ENCODE measurements around the gene FLRT1.
"Not testable (repeated sequence)": the region's sequence is repeated elsewhere in the genome, so short reads cannot be mapped to it uniquely, and the experiment has no call there.

Gene FLRT1

DNA sequence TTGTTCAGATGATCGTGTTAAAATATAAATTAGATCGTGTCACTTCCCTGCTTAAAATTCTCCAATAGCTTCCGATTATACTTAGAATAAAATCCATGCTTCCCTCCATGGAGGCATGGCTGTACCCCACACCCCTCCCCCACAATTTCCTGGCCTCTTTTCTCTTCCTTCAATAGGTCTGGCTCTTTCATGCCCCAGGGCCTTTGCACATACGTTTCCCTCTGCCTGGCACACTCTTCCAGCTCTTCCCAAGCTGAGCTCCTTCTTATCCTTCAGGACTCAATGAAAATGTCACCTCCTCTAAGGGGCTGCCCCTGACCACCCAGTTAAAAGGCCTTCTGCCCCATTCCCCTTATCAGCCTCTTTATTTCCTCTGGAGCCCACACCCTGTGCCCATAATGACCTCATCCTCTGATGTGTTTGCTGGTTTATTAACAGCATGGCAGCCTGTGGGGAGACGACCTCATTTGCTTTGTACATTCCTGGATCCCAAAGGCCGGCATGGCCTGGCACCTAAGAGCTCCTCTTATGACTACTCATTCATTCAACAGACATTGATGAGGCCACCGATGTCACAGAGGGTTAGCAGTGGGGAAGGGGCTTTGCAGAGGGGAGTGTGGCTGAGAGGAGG, 9.0 kb upstream of the FLRT1 start:
- DNase-seq, result no peak

DNA sequence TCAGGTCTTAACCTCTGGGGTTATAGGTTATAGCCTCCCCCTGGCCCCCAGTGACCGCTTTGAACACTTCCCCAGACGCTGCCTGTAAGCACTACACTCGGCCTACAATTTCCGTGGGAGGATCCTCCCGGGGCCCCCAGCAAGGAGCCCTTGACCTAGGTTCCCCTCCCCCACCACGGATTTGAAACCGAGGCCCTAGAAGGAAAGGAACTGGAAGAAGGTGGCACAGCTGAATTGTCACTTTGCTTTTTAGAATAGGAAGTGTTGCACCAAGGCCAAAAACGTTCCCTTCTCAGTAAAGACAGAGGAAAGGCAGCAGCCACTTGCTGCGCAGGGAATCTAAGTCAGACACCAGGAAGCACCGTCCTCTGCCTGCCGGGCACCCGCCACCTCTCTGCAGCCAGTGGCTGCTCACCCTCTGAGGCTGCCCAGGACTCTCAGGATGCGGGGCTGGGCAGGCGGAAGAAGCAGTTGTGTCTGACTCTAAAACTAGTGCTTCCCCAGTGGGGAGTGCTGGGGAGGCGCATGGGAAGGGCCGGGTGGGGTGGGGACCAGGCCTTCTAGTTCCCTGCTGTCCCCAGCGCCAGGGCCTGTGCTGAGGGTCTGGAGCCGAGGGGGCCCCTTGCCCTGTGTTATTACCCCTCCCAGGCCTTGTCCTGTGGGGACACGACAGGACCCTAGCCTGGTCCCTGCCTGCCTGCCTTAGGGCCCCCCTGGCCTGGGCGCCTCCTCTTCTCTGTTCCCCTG, 7.9 kb upstream of the FLRT1 start:
- DNase-seq, result no peak

DNA sequence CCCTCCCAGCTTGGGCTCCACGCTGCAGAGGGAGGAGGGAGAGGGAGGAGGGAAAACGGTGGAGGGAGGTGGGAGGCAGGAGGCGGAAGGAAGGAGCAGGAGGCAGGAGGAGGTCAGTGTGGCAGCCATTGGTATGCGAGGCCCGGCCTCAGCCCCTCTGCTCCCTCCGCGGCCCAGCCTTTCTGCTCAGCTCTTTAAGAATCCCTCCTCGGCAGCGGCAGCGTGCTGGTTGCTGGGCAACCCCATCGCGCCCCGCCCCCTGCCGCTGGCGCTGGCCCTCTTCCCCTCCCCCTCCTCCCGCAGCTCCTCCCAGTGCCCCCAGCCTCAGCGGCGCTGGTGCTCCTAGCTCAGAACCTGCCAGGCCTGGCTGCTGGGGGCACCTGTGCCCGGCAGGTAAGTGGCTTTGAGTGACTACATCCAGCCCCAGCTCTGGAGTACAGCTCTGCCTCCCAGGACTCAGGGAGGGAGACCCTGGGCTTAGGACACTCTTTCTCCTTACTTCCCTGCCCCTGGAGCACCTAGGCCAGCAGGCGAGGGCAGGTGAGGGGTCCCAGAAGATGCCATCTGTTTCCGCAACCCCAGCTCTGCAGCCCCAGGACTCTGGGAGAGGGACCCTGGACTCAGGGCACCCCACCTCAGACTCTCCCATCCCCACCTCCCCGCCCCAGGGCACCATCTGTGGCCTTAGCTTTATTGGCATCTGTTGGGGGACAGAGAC, 7.2 kb upstream of the FLRT1 start:
- DNase-seq, result peak; percentile 25

DNA sequence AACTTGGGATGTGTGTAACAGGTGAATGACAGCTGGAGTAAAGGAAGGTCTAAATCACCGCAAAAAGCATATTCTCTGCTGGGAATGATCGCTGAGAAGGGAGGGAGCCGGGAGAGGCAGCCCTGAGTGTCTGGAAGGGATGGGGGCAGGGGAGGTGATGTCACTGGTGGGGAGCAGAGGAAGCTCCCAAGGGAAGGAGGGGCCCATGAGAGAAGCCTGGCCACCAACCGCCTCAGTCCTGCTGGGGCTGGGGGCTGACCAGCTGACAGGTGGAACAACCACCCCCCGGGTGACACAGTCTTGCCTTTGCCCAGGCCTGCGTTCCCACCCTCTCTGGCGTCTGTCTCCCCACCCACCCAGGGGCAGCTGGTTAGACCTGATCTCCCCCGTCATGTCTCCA, 6.0 kb upstream of the FLRT1 start:
- DNase-seq, result no peak

DNA sequence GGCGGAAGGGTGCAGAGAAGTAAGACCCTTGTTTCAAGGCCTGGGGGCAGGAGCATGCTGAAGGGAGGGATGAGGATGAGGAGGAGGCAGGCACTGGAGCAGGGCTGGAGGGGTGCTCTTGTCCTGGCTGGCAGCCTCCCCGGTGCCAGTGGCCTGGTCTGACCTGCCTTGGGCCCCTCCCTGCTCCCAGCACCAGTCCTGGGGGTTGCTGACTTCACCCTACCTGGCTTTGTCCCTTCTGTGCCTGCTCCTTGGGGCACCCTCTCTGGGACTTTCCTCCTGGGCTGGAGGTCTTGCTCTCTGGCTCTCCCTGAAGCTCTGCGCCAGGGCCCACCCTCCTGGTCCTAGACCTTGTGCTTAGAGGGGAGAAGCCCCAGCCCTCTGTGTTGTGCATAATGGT, 4.7 kb upstream of the FLRT1 start:
- no peak for DNase-seq

DNA sequence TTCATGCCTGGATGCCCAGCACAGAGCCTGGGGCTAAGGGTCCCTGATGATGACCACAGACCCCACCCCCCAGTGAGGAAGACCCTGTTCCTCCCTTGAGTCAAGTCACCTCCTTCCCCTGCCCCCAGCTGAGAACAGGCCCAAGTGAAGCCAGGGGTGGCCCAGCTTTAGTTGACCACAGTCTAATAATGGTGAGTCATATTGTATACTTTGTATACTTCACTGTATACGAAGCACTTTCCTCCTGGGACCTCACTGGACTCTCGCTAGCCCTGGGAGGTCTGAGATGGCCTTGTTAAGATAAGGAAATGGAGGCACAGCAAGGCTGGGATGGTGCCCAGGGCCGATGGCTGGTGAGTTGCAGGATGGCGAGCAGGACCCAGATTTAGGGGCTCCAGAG, 3.7 kb upstream of the FLRT1 start:
- no peak for DNase-seq

DNA sequence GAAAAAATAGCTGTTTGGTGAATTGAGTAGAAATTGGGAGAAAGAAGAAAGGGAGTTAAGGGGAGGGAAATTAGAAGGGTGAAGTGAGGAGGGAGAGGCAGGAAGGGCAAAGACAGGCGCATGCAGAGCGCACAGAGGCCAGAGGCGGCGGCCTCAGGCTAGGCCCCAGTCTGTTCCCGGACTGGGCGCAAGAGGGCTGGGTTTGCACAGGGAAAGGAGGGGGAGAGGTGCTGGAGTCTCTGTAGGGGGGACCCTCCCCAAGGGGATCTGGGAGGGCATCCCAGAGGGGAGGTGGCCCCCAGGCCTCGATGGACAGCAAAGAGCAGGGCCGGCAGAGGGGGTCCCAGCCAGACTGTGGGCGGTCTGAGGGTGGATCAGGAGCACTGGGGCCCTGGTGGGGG, 1.3 kb upstream of the FLRT1 start:
- no peak for DNase-seq

DNA sequence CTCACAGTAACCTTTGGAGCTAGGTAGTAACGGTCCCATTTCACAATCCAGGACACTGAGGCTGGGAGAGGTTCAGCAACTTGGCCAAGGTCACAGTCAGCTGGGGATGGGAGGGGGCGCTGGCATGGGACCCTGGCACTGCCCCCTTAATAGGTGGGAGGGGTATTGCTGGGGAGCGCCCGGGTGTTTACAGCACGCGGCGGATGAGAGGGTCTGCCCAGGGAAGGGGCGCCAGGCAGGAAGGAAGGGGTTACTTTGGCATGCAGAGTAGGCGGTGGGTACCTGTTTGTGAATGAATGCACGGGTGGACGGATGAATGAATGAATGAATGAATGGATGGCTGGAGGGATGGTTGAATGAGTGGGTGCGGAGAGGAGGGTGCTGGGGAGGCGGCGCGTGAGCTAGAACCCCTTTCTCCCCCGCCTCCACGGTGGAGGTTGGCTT, 628 bp upstream of the FLRT1 start:
- no peak for DNase-seq

DNA sequence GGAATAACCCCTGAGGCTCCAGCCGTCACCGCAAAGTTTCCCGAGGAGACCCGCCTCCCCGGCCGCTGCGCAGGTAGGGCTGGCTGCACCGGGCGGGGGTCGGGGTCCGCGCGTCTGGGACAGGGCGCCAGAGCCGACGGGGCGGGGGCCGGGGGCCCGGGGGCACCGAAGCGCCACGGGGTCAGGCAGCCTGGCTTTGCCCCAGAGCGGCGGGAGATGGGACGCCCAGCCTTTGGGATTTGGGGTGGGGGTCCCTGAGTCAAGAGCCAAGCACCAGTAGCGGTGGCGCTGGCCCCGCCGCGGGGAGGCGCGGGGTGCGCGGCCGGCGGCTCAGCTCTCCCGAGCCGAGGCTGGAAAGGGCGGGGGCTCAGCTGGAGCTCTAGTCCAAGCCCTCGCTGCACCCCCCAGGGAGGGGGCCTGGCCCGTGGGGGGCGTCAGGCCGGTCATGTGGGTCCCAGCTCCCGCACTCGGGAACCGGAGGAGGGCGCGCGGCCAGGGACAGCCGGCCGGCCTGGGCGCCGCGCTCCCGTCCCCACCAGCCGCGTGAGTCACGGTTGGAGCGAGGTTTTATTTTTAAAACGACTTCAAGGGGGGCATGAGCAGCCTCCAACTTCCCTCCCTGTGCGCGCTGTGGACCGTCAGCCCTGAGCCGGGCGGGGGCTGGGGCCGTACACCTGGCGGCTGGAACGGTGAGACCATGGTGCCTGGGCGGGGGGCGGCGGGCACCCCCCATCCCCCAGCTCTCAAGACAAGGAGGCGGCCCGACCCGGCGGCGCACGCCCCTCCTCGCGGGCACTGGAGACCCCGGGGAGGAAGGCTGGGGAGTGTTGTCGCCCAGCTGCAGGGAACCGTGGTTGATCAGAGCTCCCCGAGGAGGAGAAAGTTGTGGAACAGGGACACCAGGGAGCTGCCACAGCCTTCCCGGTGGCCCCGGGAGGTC, 626 bp downstream of the FLRT1 start:
- peak; percentile 73 for DNase-seq

DNA sequence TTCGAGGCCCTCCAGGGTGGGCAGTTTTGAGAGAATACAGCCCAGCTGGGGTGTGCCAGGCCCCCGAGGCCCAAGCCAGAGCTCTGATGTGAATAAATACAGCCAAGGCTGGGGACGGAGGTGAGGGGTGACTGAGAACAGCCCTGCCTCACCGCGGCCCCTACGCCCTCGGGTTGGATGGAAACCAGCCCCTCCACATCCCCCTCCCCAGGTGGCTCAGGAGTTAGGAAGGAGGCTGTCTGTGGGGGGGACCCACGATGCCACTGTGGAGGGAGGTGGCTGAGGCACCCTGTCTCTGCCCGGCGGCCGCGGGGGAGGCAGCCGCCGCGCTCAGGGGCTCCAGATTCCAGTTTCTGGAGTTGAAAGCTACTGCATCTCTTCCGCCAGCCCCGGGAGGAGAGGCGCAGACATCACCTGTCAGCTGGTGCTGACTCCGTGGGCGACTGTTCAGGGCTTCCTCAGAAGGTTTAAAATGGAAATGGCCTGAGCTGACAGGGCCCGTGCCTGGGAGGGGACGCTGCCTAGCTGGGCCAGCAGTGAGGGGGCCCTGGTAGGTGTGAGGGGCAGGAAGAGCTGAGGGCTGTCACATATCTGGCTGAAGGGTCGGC, 1.4 kb downstream of the FLRT1 start:
- no peak for DNase-seq

DNA sequence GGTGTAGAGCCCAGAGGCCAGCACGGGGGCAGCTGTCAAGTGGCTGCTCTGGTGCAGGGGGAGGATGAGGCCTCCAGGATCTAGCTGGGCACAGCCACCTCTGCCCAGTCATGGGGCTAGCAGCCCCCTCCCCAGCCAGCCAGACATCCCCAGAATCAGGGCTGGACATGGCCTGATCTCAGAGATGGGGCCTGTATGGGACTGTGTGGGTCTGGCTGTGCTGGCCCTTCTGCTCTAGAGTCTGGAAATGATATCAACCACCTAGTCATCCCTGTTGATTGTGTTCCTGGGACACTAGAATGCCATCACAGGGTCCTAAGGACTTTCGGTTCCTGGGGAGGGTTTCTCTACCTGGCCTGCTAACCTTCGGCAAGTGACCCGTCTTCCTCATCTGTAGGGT, 2.8 kb downstream of the FLRT1 start:
- no peak for DNase-seq

DNA sequence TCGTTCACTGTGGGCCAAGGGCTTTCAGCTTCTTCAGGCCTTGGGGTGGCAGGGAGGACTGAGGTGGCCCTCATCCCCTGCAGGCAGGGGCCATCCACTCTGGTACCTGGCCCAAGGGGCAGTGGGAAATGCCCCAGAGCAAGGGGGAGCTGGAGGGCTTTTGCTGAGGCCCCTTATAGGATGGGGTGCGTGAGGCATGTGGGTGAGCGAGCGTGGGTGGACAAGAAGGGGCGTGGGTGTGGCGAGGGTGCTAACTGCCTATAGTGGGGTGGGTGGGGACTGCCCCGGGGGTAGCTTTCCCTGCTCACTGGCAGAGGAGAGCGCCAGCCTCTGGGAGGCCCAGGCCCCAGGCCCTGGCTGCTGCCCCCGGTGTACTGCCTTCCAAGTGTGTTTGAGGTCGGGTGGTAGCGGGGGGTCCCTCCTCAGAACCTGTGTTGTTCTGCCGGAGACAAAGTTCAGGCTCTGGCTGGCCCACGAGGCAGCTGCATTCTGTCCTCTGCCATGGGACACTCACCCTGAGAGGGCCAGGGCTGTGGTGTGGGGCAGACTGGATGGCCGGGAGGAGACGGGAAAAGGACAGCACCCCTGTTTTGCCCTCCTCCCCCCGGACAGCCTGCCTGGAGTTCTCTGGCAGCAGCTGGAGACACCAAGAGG, 3.4 kb downstream of the FLRT1 start:
- no peak for DNase-seq

DNA sequence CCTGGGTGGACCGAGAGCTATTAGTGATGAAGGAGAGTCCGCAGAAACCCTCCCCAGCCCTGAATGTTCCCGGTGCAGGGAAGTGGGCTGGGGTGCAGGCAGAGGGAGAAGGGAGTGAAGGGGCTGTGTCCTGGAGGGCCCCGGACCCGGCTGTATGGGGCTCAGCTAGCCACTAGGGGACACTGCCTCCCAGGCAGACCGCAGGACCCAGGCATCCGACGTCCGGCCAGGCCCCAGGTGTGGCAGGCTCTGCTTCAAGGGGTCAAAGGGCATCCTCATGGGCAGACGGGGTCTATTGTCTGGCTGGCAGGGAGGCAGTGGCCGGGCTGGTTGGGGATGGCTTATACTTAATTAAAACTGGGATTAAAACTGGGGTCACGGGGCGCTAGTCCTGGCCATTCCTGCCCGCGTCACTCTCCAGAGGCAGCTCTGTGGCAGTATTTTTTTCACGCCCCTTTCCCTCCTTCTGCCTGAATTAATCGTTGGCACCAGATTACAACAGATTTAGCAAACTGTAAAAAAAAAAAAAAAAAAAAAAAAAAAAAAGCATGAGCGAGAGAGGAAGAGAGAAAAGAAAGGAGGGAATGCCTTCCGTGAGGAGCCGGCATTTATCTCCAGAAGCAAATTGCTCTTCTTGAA, 5.1 kb downstream of the FLRT1 start:
- peak; percentile 30 for DNase-seq

DNA sequence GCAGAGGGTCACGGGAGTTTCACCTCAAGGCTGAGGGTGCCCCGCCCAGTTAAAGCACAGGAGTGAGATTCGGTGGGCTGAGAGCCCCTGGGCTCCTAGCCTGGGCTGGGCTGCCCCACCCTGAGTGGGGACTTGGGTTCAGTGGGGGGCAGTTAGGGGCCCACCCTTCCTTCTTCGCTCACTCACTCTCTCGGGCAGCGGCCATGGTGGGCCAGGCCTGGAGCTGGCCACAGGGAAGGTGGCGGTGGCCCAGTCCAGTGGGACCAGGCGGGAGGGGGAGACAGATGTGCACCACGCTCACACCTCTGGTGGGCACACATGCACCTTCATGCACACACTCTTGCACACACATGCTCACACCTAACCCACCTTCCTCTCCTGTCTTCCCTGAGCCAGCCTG, 6.1 kb downstream of the FLRT1 start:
- no peak for DNase-seq

DNA sequence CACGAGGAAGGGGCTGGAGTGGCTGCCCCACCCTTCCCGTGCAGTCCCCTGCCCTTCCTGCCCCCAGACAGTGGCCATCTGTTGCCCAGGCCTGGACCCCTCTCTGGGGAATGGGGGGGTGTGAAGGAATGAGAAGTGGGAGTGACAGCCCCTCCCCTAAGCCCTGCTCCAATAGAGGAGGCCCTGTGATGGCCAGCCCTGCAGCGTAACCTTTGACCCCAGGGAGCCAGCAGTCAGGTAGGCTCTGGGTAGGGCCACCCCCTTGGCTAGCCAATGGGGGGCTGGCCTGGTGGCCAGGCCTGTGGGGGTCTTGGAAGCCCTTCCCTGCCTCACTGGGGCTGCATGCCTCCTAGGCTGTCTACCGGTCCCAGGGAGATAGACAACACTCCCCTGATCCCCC, 6.6 kb downstream of the FLRT1 start:
- no peak for DNase-seq

DNA sequence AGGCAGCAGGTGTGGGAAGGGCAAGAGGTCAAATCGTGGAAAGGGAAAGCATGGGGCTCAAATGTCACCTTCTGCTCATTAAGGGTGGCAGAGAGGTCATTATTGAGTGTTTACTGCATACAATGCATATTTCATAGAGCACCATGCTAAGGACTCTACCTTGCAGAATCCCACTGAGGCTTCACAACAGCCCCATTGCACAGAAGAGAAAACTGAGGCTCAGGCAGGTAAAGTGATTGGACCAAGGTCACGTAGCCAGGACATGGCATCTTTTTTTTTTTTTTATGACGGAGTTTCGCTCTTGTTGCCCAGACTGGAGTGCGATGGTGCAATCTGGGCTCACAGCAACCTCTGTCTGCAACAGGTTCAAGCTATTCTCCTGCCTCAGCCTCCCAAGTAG, 7.8 kb downstream of the FLRT1 start:
- DNase-seq, result no peak

DNA sequence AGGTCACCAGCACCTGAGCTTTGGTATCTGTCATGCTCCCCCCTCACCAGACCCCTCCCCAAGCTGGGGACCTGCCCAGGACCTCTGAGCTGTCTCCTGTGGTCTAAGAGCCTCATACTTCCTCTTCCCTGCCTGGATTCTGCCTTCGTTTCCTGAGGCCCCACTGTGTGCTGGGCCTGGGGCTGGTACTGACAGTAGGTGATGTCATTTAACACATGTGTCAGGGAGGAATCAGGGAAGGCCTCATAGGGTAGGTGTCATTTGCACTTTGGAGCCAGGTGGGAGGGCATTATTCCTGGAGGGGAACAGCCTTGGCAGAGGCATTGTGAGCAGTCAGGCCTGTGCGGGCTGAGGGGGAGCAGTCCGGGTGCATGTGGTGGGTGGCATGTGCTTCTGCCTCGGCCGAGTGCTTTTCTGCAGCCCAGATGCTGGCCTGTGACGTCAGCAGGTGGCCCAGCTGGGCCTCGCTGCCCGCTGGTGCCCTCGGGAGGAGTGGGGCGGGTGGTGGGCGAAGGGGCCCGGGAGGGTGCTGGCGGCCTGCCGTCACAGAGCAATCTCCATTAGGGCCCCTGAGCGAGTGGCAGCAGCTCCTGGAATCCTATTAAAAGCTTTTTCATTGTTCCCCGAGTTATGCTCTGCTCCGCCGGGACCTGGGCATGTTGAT, 9.1 kb downstream of the FLRT1 start:
- DNase-seq, result peak; percentile 78

DNA sequence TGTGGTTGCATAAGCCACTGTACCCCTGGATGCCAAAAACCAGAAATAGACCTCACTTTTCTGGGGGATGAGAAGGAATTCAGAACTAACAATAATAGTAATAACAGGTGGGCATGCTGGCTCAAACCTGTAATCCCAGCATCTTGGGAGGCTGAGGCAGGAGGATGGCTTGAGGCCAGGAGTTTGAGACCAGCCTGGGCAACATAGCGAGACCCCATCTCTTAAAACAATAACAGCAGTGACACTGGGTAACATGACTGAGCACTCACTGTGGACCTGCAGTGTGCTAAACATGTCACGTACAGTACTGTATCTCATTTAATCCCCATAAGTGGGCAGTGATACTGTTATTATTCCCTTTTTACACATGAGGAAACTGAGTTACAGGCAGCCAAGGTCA, 10.0 kb downstream of the FLRT1 start:
- DNase-seq, result no peak

DNA sequence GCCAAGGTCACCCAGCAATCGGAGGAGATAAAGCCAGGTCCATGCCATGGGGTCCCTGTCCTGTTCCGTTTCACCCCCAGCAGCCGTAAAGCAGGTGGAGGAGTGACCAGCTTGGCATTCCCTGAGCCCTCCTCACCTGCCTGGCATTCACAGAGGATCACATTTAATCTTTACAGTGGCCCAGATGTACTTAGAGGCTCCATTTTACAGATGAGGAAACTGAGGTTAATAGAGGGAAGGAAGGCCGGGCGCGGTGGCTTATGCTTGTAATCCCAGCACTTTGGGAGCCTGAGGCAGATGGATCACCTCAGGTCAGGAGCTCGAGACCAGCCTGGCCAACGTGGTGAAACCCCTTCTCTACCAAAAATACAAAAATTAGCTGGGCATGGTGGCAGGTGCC, 11.6 kb downstream of the FLRT1 start:
- not testable (repeated sequence) for DNase-seq

DNA sequence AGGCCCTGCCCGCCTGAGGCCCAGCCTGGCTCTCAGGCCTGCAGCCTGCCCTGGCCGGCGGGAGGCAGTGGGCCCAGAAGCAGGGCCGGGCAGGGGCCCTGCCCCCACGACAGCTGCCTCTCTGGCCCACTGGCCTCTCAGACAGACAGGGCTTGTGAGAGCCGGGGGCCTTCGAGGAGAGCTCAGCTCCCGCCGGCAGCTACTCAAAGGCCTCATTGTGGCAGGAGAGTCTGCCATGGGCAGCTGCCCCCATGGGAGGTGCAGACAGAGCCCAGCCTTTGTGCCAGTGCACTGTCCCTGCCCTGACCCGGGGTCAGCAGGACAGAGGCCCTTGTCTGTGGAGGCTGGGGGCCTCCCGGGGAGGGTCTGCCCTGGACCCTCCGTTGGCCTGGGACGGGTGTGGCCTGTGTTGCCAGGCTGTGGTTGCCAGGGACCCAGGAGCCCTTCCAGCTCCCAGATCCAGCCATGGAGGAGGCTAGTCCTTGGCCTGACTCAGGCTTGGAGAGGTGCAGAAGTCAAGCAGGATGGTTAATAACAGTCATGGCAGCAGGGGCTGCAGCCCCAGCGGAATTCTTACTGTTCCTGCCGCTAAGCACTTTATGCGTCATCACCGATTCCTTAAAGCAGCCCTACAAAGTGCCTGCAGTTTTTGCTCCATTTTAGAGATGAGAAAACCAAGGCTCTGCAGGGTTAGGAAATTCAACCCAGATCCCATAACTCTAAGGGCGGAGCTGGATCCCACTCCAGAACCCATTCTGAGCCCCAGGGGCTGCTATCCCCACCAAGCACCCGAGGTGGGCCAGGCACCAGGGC, 12.5 kb downstream of the FLRT1 start:
- peak; percentile 23 for DNase-seq

All from NCI-H1092 treated with DMSO at 0.1 percent for 48 hours (cell line).